ENCODE data around the gene RNH1.

Gene RNH1

GRCh38 chr11:454801-455565, 52.1 kb downstream of the RNH1 start:
- no peak for DNase-seq

DNA sequence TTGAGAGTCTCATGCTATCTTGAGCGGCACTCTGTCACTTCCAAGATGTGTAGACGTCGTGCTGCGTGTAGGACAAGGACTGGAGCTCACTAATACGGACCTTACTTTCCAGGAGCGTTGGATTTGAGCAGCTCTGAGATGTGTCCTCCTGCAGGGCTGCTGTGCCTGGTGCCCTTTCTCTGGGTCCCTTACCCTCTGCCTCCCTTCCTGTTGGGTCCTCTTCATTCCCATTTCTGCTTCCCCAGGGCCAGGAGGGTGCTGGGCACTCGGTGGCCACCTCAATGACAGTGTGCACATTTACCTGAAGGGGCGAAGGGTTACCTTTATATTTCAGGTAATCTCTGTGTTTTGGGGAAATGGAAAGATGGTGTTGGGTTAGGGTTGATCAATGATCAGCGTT, 53.0 kb downstream of the RNH1 start:
- no peak for DNase-seq

GRCh38 chr11:453564-453963, 53.5 kb downstream of the RNH1 start:
- no peak for DNase-seq

DNA sequence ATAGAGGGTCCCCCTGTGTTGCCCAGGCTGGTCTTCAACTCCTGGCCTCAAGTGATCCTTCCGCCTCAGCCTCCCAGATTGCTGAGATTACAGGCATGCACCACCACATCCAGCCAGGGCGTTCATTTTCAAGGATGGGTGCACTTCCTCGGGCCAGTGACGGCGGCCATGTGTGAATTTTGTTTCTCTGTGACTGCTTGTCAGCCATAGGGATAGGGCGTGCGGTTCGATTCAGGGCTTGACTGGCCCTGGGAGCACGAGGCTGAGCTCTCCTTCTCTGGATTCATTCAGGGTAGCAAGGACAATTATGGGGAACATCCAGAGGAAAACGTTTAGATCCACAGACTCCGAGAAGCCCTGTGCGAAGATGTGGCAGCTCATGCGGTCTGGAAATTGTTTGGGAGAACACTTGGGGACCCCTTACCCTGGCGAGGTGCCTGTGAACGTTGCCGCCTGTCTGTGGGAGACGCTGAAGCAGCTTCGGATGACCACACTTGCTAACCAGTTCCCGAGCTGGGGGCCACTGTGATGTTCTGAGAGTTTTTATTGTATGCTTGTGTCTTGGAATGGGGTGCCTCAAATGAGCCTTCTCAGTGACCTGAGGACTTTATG, 54.0 kb downstream of the RNH1 start:
- no peak for DNase-seq

DNA sequence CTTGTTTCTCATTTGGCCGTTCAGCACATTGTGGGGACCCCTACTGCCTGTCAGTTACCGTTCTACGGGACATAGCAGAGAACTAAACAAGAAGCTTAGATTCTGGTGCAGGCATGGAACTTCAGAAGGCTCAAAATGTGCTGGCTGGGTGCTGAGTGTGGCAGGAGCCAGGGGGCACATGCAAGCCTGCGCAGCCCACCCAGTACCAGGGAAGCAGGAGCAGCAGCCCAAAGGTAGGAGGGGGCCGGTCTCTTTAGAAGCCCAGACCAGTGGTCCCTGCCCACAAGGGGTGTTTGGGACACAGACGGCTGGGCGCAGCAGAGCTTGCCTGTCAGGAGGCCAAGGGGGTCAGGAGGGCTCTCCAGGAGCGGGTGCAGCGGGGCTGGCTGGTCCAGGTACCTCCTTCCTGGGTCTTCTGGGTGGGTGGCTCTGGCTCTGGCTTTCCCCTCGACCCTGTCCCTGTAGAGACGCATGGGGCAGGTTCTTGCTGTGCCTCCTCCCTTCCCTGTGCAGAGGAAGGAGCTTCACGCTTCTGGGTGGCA, 54.8 kb downstream of the RNH1 start:
- DNase-seq = no peak

DNA sequence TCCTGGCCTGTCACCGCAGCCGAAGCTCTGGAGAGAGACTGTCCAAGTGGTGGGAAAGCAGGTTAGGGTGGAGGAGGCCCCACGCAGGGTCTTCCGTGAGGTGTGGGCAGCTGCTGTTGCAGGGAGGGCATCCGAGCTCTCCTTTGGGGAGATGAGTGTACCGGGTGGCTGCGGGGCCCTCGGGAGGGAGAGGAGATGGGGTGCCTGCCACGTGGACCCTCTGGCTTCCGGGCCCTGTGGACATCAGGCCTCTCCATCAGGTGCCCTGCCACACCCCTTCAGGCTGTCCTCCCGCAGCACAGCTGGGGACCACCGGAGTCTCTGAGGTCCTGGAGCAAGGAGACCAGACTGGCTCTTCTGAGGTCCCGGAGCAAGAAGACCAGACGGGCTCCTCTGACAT, 55.3 kb downstream of the RNH1 start:
- DNase-seq = no peak

GRCh38 chr11:450809-451451, 56.1 kb downstream of the RNH1 start:
- DNase-seq = peak; percentile 83

DNA sequence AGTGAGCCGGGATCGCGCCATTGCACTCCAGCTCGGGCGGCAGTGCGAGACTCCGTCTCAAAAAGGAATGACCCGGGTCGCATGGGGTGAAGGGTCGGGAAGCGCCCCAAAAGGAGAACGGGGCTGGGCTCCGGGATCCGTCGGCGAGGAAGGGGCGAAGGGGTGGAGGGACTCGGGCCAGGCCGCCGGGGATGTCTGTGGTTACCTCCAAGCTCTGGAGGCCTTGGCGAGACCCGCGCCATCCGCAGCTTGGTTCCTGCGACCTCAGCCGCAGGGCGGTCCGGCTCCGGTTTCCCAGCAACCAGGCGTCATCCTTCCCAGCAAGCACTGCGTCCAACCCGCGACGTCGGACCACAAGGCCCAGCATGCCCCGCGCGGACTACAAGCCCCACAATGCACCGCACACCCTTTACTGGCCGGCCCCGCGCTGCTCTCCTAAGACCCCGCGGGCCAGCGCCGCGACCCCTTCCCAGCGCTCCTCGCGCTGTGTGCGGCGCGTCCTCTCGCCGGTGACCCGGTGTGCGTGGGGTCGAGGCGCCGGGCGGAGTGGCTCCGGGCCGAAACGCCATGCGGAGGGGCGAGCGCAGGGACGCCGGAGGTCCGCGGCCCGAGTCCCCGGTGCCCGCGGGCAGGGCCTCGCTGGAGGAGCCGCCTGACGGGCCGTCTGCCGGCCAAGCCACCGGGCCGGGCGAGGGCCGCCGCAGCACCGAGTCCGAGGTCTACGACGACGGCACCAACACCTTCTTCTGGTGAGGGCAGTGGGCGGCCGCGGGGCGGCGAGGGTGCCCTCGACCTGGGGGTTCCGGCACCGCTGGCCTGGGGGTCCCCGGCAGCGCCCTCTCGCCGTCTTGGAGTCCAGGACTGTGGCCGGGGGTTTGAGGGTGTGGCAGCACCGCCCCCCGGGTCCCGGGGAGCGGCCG, 56.9 kb downstream of the RNH1 start, which contains the start of gene PTDSS2:
Gene PTDSS2 (plus strand): TSS at position 391 of the 920 bp plus-strand sequence. CDS start 177 bp downstream, at position 568.
- peak; percentile 94 for DNase-seq

GRCh38 chr11:447923-448731, 58.9 kb downstream of the RNH1 start:
- peak; percentile 92 for DNase-seq

- DNase-seq = no peak
These were observed 60.2 kb downstream of the RNH1 start for GRCh38 chr11:446891-447290.

- no peak for DNase-seq
These were observed 61.1 kb downstream of the RNH1 start for GRCh38 chr11:445765-446588.

All from CD4-positive, alpha-beta T cell treated with Interleukin-15 for 1 hour (primary cell).